ENCODE measurements around the gene PIAS4. TPM values are rescaled to one million over a fixed set of nuclear protein-coding genes. Genes with fewer than 3 reads are reported as not detected.

Gene PIAS4
- total and polyA plus RNA-seq, 9 of the 15 experiments (the other 6 are each of a cell fraction or from before 2014, with no cell fraction given), result 0.27 to 34.9 (median 14.4) TPM

- no peak for TF ChIP-seq BCLAF1 (IDR thresholded peaks at IDR 0.05; ENCODE audit: borderline replicate concordance in 1 of 2, control insufficient read depth in 1 of 2, low read depth in 2 of 2, low read length in 1 of 2)
- TF ChIP-seq XRCC4 (IDR thresholded peaks at IDR 0.05; ENCODE audit: extremely low read depth, insufficient read depth, insufficient read length), result no peak
- TF ChIP-seq LEF1 (IDR thresholded peaks at IDR 0.05), result no peak
- no peak for TF ChIP-seq ZNF785 (CRISPR knock-in tag; IDR thresholded peaks at IDR 0.05)
- TF ChIP-seq ZNF24 (IDR thresholded peaks at IDR 0.05), result no peak
- TF ChIP-seq CTCF (IDR thresholded peaks at IDR 0.05 in 2 of 3, conservative IDR thresholded peaks at IDR 0.05 in 1 of 3; ENCODE audit: insufficient read depth in 2 of 3, low read depth in 1 of 3, low read length in 3 of 3), result 0 out of 6 replicates have a peak, but pooled peaks of 1 of the 3 experiments have one; percentile 3
- peak; percentile 58 for TF ChIP-seq SUPT5H (IDR thresholded peaks at IDR 0.05)
- TF ChIP-seq MAX (CRISPR knock-in tag; IDR thresholded peaks at IDR 0.05), result no peak
- no peak for TF ChIP-seq CTCFL (IDR thresholded peaks at IDR 0.05; ENCODE audit: borderline replicate concordance, insufficient read depth, low read depth, low read length, poor library complexity, severe bottlenecking)
- TF ChIP-seq CTBP1 (IDR thresholded peaks at IDR 0.05; ENCODE audit: borderline replicate concordance), result no peak
- no peak for TF ChIP-seq ZNF263 (CRISPR knock-in tag; IDR thresholded peaks at IDR 0.05; ENCODE audit: borderline replicate concordance)
- TF ChIP-seq MTF1 (CRISPR knock-in tag; IDR thresholded peaks at IDR 0.05; ENCODE audit: borderline replicate concordance), result no peak
- TF ChIP-seq ZNF23 (CRISPR knock-in tag; IDR thresholded peaks at IDR 0.05), result no peak
- no peak for TF ChIP-seq BMI1 (IDR thresholded peaks at IDR 0.05; ENCODE audit: low read length)
- no peak for TF ChIP-seq CHCHD3 (CRISPR knock-in tag; IDR thresholded peaks at IDR 0.05)
- TF ChIP-seq ESRRA (IDR thresholded peaks at IDR 0.05; ENCODE audit: borderline replicate concordance, low read depth), result no peak
- TF ChIP-seq ZNF408 (CRISPR knock-in tag; IDR thresholded peaks at IDR 0.05; ENCODE audit: low read depth), result no peak
- TF ChIP-seq GTF2F1 (IDR thresholded peaks at IDR 0.05; ENCODE audit: low read depth, low read length), result no peak
- no peak for TF ChIP-seq DEAF1 (CRISPR knock-in tag; IDR thresholded peaks at IDR 0.05)
Measured at GRCh38 chr19:4066176-4066606, 58.7 kb downstream of the PIAS4 start (continued).
